Breast epithelium (tissue), 3 donors: ENCODE measurements around the gene NEURL4.

Source experiments
- POLR2AphosphoS5 ChIP-seq, 3 donors: sonication (generic); formaldehyde crosslinking; IDR thresholded peaks; one replicate each; pipeline ENCODE4 v1.6.1; 2017; ENCODE audit warnings: antibody characterized with exemption in 3 of 3
- TF ChIP-seq, protein P1 (sequence below), 3 donors: fragments of 450-650 bp; IDR thresholded peaks; one replicate each; pipeline ENCODE4 v1.5.1; 2016 to 2017; ENCODE audit warnings: antibody characterized with exemption in 3 of 3, mild to moderate bottlenecking in 3 of 3, moderate library complexity in 3 of 3

DNA sequence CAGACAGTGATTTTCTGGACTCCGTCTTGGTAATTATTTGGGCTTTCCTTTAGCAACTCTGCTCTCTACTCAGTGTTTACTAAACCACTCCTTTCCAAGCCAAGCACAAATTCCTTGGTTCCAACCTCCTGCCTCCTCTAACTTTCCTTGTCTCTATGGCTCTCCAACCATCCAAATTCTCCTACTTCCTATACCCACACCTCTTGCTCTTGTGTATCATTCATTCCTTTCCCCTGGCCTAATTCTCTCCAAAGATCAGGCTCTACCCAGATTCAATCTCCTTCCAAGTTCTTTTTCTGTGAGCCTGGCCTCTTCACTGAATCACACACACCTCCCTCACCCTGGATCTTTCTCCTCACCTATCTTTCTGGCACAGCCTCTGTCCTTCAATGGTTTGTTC is 1.1 kb downstream of the NEURL4 start:
- TF ChIP-seq, protein P1, sequence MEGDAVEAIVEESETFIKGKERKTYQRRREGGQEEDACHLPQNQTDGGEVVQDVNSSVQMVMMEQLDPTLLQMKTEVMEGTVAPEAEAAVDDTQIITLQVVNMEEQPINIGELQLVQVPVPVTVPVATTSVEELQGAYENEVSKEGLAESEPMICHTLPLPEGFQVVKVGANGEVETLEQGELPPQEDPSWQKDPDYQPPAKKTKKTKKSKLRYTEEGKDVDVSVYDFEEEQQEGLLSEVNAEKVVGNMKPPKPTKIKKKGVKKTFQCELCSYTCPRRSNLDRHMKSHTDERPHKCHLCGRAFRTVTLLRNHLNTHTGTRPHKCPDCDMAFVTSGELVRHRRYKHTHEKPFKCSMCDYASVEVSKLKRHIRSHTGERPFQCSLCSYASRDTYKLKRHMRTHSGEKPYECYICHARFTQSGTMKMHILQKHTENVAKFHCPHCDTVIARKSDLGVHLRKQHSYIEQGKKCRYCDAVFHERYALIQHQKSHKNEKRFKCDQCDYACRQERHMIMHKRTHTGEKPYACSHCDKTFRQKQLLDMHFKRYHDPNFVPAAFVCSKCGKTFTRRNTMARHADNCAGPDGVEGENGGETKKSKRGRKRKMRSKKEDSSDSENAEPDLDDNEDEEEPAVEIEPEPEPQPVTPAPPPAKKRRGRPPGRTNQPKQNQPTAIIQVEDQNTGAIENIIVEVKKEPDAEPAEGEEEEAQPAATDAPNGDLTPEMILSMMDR (IDR thresholded peaks at IDR 0.05) = no peak
- TF ChIP-seq POLR2AphosphoS5 (IDR thresholded peaks at IDR 0.05) = no peak
